HG03342 (cell line): Measurements from ENCODE around the gene LGALS12.
"Not testable (repeated sequence)": the region's sequence is repeated elsewhere in the genome, so short reads cannot be mapped to it uniquely, and the experiment has no call there.

ENCODE experiments used
- ATAC-seq: cut with Tn5 transposase; IDR thresholded peaks from one replicate; pipeline ENCODE4 v1.9.1; 2021; ENCODE audit warnings: mild to moderate bottlenecking, moderate library complexity; ENCODE audit not compliant: unreplicated experiment

The LGALS12 gene

DNA sequence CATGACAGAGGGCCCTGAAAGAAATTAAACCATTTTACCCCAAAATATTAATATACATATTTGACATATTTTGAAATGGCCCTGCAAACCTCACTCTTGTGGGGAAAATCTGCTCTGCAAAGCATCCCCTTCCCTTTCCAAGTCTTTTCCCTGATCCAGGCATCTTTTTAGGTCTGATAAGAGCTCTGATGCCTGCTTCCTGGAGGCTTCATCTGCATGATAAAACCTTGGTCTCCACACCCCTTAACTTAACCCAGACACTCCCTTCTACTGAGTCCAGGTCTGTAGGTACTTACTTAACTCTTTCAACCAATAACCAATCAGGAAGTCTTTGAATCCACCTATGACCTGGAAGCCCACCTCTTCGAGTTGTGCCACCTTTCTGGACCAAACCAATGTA is 1.8 kb upstream of the LGALS12 start:
- no peak for ATAC-seq

DNA sequence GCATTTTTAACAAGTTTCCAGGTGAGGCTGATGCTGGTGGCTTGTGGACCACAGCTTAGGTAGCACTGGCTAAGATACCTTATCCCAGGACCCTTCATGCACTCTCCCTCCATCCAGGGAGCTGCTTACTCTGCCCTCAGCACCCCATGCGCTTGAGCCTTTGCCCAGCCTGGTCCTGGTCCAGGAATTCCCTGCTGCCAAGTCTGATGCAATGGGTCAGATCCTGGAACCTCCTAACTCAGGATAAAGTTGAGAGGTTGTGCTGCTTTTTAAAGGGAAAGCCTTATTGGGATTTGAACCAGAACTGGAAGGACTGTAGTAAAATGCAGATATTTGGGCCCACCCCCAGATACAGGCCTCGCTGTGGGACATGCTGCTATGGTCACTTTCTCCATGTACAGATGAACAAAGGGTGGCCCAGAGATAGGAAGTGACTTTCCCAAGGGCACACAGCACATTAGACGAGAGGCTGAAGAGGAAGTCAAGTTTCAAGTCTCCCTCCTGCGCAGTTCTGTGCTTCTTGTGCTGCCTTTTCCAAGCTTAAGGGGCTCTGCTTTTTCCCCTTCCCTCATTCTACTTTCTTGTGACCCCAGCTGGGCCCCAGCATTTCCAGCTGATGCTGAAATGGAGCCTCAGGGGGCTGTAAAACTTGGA is 824 bp upstream of the LGALS12 start:
- ATAC-seq, result no peak

DNA sequence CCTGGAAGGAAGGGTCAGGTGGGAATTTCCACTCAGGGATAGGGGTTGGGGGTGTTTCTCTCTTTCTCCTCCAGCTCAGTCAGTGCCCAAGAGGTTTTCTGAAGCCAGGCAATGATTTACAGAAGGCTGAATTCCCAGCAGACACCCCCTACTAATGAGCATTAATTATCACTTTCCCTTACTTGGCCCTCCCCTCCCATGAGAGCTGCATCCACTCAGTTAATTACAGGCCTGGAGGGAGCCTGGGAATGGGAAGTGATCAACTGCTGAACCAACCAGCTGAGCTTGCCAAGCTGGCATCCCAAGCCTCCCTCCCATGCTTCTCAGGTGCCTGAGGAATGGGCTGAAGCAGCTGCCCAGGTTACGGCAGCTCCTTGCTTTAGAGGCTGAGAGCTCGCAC is 992 bp downstream of the LGALS12 start:
- no peak for ATAC-seq

DNA sequence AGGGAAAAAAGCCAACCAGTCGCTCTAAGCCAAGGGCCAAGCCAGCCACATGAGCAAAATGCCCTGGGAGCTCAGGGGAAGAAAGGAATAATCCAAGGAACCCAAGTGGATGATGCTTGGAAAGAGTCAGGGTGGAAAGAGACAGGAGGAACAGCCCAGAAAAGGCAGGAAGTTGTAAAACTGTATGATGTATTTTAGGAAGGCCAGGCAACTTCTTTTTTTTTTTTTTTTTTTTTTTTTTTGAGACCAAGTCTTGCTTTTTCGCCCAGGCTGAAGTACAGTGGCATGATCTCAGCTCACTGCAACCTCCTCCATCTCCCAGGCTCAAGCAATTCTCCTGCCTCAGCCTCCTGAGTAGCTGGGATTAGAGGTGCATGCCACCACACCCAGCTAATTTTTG is 1.6 kb downstream of the LGALS12 start:
- no peak for ATAC-seq

DNA sequence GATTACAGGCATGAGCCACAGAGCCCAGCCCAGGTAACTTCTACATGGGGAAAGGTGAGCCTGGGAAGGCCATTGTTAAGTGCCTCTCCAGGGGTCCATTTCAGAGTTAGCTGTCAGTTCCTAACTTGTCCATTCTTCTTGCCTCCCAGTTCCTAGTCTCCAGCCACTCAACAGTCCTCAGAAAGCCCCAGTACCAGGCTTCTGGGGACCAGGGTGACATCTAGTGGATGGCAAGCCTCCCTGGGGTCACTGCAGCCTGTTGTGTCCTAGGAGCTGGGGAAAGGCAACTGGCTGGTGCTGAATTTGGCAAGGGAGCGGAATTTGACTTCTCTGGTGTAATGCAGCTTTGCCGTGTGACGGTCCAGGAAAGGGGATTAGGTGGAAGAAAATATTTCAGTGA is 2.1 kb downstream of the LGALS12 start:
- ATAC-seq, result no peak

DNA sequence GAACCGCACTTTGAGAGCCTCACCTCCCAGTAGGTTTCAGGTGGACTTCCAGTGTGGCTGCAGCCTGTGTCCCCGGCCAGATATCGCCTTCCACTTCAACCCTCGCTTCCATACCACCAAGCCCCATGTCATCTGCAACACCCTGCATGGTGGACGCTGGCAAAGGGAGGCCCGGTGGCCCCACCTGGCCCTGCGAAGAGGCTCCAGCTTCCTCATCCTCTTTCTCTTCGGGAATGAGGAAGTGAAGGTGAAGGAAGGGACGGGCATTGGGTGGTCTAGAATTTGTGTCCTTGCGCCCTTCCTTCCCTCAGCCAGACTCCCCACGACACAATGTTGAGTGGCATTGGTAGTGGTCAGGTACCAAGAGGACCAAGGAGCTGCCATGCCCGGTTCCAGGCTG is 2.9 kb downstream of the LGALS12 start:
- no peak for ATAC-seq

DNA sequence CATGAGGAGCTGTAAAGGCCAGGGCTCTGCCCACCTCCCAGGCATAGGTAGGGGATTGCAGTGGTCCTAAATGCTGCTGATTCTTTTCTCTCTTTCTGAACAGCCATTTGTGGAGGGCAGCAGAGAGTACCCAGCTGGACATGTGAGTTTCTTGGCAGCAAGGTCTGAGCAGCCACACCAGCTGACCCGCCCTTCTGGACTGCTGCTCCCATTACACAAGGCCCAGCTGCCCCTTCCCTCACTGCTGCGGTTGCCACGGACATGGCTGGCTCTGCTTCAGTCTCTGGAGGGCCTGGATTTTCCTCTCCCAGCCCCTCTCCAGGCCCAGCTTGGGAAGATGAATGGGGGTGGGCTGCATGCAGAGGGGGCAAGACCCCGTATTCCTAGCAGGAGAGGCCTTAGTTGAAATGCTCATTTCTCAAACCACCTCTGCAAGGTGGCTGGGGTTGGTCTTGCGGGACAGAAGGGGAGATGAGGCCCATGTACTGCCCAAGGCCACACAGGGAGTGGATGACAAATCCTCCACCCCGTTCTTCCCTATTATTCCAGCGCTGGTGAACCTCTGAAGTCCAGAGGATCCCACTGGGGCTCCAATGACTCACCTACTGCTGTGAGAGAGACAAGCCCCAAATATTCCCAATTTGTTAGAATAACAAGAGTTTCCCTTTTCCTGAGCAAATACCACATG is 4.6 kb downstream of the LGALS12 start:
- no peak for ATAC-seq

DNA sequence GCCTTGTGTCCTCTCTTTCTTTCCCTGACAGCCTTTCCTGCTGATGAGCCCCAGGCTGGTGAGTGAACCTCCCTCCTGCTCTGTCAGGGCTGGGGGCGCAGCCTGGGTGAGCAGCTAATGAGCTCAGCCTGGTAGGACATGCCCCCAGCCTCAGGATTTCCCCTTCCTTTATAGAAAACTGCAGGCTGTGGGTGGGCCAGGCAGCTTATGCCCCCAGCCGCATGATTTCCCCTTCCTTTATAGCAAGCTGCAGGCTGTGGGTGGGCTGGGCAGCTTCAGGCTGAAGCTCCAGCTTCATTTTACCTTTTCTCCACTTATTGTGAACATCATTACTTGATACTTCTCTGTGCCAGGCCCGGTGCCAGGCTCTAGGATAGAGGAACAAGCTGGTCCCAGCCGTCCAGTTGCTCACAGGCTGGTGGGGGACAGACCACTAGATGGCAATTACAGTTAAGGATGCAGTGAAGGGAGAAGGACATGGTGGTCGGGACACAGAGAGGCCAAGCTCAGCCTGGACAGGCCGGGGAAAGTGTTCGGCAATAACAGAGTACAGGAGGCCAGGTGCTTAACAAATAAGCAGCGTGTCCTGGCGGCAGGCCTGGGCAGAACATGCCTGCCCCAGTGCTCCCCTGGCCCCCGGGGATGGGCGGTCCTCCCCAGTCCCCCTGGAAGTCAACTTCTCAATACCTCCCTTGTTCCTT is 5.3 kb downstream of the LGALS12 start:
- ATAC-seq, result no peak

DNA sequence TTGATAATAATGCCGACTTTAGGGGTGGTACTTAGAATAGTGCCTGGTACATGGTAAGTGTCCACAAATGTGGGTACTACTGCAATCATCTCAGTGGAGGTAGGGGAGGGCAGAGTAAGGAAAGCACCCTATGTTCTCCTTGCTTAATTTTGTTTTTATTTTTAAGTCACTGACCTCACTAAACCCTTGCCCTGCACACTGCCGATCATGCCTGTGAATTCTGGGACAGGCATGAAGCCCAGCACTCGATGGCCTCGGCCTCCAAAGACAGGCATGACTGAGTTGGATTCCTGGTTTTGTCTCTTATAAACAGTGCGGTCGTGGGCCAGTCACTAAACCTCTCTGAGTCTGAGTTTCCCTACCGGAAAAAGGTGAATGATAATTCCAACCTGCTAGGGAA is 6.9 kb downstream of the LGALS12 start:
- no peak for ATAC-seq

DNA sequence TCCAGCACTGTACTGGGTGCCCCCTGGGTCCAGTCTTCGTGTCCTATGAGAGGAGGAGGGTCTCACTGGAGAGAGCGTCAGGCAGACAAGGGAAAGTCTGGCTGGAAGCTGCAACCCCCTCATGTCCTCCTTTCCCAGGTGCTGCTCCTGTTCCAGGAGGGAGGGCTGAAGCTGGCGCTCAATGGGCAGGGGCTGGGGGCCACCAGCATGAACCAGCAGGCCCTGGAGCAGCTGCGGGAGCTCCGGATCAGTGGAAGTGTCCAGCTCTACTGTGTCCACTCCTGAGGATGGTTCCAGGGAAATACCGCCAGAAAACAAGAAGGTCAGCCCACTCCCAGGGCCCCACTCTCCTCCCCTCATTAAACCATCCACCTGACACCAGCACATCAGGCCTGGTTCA is 10.2 kb downstream of the LGALS12 start:
- ATAC-seq, result no peak

DNA sequence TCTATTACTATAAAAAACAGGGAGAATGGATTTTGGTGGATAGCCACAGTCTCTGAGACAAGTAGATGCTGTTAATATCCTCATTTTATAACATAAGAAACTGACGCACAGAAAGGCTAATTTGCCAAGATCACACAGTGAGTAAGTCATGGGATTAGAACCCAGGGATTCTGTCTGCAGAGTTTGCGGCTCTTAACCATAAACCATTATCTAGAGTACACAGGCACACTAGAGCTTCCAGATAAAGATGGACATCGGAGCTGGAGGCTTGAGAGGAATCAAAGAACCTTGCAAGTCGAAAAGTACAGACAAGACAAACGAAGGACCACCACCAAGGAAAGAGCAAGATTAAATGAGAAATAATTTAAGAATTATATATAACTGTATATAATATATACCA is 11.3 kb downstream of the LGALS12 start:
- no peak for ATAC-seq

DNA sequence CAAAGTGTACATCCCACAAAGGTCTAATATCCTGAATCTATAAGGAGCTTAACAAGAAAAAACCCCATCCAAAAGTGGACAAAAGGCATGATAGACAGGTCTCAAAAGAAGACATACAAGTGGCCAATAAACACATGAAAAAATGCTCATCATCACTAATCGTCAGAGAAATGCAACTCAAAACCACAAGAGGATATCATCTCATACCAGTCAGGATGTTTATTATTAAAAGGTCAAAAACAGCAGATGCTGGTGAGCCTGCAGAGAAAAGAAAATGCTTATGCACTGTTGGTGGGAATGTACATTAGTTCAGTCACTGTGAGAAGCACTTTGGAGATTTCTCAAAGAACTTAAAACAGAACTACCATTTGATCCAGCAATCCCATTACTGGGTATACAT is 12.7 kb downstream of the LGALS12 start:
- ATAC-seq, result no peak

DNA sequence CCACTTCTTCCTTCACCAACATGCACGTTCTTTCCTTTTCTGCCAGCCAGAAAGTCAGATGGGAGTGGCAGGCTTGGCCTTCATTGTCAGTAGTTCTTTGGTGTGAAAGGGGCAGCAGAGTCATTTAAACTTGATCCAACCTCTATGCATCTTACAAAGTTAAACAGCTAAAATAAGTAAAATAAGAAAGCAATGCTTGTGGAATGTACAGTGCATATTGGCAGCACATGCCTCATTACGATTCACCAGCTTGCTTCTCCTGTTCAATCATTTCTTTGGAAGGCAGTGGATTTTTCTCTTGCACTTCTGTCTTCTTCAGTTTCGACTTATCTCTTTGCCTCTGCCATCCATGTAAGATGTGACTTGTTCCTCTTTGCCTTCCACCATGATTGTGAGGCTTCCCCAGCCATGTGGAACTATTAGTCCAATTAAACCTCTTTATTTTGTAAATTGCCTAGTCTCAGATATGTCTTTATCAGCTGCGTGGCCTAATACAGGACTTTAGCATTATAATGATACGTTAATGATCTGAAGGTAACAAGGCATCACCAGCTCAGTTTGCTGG is 14.8 kb downstream of the LGALS12 start:
- ATAC-seq, result no peak

DNA sequence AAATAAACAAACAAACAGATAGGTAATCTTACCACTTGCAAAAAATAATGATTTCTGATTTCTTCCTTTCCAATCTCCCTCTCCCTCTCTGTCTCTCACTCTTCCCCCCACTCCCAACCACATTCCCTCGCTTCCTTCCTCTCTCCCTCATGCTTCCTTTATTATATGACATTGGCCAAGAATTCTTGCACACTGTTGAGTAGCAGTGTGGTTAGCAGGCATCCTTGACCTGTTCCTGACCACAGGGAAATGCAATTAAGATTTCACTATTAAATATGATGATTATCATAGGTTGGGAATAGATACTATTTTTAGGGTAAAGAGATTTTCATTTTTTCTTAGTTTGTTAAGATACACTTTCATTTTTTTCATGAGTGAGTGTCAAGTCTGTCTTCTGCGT is 16.0 kb downstream of the LGALS12 start:
- ATAC-seq, result no peak

DNA sequence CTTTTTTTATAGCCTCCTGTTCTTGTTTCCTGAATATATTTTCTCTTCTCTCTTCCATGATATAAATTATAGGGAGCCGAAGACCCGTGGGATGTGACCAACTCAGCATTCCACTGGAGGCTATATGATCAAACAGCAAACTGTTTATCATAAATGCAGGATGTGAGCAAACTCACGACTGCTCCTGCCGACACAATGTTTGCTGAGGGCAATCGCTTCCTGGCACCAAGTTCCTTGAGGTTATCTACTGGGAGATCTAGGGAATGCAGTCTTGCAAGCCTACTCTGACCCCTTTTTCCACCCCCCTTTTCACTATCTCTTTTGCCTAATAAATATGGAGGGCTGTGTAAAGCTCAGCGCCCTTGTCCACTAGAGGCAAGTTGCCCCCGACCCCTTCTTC is 17.3 kb downstream of the LGALS12 start:
- ATAC-seq, result no peak

DNA sequence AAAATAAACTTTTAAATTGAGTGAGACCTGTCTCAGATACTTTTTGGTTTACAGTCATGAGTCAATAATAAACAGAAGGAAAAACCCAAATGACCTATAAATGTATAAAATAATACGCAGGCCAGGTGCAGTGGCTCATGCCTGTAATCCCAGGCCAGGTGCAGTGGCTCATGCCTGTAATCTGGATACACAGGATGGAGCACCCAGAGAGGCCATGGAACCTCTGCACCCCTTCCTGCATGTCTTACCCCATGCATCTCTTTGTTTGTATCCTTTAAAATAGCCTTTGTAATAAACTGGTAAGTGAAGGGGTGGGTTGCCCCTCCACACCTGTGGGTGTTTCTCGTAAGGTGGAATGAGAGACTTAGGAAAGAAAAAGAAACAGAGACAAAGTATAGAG is 21.8 kb downstream of the LGALS12 start:
- no peak for ATAC-seq

DNA sequence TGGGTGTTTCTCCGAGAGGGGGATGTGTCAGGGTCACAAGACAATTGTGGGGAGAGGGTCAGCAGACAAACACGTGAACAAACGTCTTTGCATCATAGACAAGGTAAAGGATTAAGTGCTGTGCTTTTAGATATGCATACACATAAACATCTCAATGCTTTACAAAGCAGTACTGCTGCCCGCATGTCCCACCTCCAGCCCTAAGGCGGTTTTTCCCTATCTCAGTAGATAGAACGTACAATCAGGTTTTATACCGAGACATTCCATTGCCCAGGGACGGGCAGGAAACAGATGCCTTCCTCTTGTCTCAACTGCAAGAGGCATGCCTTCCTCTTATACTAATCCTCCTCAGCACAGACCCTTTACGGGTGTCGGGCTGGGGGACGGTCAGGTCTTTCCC is 22.3 kb downstream of the LGALS12 start:
- ATAC-seq, result not testable (repeated sequence)

DNA sequence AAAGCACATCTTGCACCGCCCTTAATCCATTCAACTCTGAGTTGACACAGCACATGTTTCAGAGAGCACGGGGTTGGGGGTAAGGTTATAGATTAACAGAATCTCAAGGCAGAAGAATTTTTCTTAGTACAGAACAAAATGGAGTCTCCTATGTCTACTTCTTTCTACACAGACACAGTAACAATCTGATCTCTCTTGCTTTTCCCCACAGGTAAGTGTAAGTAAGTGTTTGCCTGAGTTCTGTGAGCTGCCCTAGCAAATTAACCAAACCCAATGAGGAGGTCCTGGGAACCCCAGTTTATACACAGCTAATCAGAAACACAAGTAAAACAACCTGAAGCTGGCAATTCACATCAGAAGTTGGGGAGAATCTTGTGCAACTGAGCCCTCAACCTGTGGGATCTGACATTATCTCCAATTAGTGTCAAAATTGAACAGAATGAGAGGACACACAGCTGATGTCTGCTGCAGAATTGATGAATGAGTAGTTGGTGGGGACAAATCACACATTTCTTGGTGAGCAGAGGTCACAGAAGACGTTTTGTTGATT is 22.9 kb downstream of the LGALS12 start:
- not testable (repeated sequence) for ATAC-seq

DNA sequence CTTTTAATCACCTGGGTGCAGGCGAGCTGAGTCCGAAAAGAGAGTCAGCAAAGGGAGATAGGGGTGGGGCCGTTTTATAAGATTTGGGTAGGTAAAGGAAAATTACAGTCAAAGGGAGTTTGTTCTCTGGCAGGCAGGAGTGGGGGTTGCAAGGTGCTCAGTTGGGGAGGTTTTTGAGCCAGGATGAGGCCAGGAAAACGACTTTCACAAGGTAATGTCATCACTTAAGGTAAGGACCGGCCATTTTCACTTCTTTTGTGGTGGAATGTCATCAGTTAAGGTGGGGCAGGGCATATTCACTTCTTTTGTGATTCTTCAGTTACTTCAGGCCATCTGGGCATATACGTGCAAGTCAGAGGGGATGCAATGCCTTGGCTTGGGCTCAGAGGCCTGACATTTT is 23.5 kb downstream of the LGALS12 start:
- not testable (repeated sequence) for ATAC-seq

DNA sequence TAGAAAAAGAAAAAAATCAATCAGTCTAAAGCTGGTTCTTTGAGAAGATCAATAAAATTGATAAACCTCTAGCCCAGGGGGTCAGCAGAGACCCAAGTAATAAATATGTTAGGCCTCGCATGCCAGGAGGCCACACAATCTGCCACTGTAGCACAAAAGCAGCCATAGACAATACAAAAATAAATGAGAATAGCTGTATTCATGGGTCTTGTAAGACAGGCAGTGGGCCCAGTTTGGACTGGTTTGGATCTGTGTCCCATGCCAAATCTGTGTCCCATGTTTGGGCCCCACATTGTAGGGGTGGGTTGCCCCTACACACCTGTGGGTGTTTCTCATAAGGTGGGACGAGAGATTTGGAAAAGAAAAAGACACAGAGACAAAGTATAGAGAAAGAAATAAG is 24.1 kb downstream of the LGALS12 start:
- no peak for ATAC-seq

DNA sequence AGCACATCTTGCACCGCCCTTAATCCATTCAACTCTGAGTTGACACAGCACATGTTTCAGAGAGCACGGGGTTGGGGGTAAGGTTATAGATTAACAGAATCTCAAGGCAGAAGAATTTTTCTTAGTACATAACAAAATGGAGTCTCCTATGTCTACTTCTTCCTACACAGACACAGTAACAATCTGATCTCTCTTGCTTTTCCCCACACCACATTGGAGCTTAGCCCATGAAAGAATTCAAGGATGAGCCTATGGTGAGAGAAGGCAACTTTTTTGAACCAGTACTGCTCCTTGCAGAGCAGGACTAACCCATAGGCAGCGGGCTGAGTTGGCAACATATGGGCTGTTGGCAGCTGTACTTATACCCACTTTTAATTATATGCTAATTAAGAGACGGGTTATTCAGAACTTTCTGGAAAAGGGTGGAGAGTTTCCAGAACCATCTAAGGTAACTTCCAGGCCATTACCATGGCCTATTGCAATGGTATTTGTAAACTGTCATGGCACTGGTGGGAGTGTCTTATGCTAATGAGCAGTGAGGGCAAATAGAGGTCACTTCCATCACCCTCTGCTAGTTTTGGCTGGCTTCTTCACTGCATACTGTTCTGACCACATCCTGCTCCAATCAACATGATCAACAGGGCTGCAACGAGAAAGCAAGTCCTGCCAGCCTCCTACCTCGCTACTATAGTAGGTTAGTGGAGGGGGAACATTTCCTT is 25.3 kb downstream of the LGALS12 start:
- peak; percentile 81 for ATAC-seq
